Fibroblast of mammary gland (primary cell): ENCODE measurements around the gene LPXN.

Experiments
- DNase-seq: peaks from one replicate; pipeline ENCODE4 v3.0.0-alpha.2; 2010; ENCODE audit warnings: low read depth
- H3K4me3 ChIP-seq: 2 replicates; pipeline ENCODE4 v1.5.1; 2011; ENCODE audit warnings: low read depth, mild to moderate bottlenecking, low read length, moderate library complexity; ENCODE audit not compliant: control insufficient read depth
- CTCF ChIP-seq: conservative IDR thresholded peaks from 2 replicates; pipeline ENCODE4 v1.5.1; 2011; ENCODE audit warnings: low read depth, low read length, inconsistent platforms; ENCODE audit not compliant: control insufficient read depth, insufficient read depth

Gene LPXN

DNA sequence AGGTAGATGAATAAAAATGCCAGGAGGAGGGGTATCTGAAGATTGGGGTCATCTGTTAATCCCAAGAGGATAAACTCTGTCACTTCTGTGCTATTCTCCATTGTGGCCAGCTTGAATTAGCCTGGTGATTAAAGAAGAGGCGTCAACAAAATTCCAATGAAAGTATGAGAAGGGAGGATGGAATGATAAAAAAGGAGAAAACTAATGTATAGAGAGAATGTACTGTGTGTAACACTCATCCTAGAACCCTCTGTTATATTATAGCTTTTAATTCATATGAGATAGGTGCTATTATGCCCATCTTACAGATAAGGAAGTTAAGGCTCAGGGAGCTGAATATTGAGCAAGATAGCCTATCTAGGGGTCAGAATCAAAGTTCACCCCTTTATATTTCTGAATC, 67.7 kb downstream of the LPXN start, which contains the start of gene OR5B21:
TSS of gene OR5B21 (minus strand) at position 101 of the 400 bp plus-strand sequence. CDS start at position 101, 0 bp downstream.
- no peak for DNase-seq
- no peak for TF ChIP-seq CTCF
- no peak within 1 kb of the TSS for H3K4me3 ChIP-seq

DNA sequence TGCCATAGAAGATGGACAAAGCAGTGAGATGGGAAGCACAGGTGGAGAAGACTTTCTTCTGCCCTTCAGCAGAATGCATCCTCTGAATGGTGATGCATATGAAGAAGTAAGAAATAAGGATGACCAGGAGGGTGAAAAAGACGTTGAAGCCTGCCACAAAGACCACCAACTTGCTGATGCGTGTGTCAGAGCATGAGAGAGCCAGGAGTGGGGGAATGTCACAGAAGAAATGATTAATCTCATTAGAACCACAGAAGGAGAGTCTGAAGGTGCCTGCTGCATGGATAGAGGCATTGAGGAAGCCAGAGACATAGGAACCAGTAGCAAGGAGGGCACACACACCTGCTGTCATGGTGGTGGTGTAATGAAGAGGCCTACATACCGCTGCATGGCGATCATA, 68.3 kb downstream of the LPXN start:
- DNase-seq, result no peak
- no peak overlapping the region for H3K4me3 ChIP-seq
- no peak for TF ChIP-seq CTCF

GRCh38 chr11:58506935-58507334, 68.7 kb downstream of the LPXN start:
- no peak overlapping the region for H3K4me3 ChIP-seq
- DNase-seq, result no peak
- no peak for TF ChIP-seq CTCF

DNA sequence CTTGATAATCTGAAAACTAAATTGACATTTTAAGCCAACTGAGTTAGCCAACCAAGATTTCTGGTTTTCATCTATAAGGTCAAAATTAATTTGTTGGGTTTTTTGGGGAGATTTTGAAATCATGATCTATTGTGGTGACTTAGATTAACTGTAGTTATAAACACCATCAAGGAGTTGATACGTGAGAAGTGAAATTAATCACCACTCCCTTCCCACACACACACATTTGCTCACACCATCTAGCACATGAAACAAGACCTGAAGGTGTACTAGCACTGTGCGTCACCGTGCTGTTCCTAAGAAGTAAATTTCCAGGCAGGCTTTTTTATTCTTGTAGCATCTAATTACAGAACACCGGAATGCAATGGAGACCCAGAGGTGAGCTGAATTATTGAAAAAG, 69.8 kb downstream of the LPXN start:
- TF ChIP-seq CTCF, result no peak
- no peak overlapping the region for H3K4me3 ChIP-seq
- no peak for DNase-seq

DNA sequence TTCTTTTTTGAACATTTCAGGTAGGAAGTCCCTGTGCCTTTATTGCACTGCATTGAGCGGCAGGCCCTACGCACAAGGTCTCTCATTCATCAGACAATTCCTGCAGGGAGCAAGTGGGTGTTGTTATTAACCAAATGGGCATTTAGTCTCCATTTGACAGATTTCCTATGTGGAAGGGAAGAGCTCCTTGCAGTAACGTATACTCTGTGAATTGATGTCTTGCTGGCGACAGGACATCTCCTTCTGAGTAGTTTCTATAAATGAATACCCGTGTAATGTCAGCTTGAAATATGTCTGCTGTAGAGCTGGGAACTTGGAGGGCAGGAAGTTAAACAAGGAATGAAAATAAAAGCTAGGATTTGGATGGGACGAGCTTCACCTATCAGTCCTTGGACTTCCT, 71.4 kb downstream of the LPXN start:
- TF ChIP-seq CTCF, result no peak
- no peak overlapping the region for H3K4me3 ChIP-seq
- no peak for DNase-seq

- no peak for DNase-seq
- no peak overlapping the region for H3K4me3 ChIP-seq
- no peak for TF ChIP-seq CTCF
These were observed 72.2 kb downstream of the LPXN start for GRCh38 chr11:58503361-58503856.

DNA sequence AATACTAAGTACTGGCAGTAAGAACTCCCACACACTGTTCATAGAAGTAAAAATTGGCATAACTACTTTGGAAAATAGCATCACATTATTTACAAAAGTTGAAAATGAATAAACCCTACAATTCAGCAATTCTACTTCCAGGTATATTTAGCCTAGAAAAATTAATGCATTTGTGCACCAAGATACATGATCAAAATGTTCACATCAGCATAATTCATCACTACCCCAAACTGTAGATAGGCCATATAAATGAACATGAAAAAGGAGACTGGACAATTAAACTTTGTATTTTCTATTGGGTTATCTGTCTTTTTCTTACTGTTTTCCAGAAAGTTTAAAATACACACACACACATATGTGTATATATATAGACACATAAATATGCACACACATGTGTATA, 73.7 kb downstream of the LPXN start:
- no peak overlapping the region for H3K4me3 ChIP-seq
- no peak for DNase-seq
- TF ChIP-seq CTCF, result no peak
